SJCRH30 (cell line): ENCODE results near the gene CDKN2D. TPM values are rescaled to one million over a fixed set of nuclear protein-coding genes. Genes with fewer than 3 reads are reported as not detected.
"Not testable (repeated sequence)": the region's sequence is repeated elsewhere in the genome, so short reads cannot be mapped to it uniquely, and the experiment has no call there.

Experiments
- DNase-seq, 2 experiments: peaks; one replicate each; pipeline ENCODE4 v3.0.0-alpha.2; 2015 to 2020
- H3K27ac ChIP-seq: fragments of 250-450 bp; sonication (Bioruptor Pico); 2 replicates; pipeline ENCODE4 v1.5.1; 2020; ENCODE audit warnings: mild to moderate bottlenecking, moderate library complexity
- H3K27me3 ChIP-seq: fragments of 250-450 bp; sonication (Bioruptor Pico); 2 replicates; pipeline ENCODE4 v1.5.1; 2020; ENCODE audit warnings: mild to moderate bottlenecking, moderate library complexity
- H3K36me3 ChIP-seq: fragments of 250-450 bp; sonication (Bioruptor Pico); 2 replicates; pipeline ENCODE4 v1.5.1; 2020; ENCODE audit warnings: mild to moderate bottlenecking, moderate library complexity
- H3K4me1 ChIP-seq: fragments of 250-450 bp; sonication (Bioruptor Pico); 2 replicates; pipeline ENCODE4 v1.5.1; 2020; ENCODE audit warnings: mild to moderate bottlenecking, moderate library complexity
- H3K4me3 ChIP-seq: fragments of 250-450 bp; sonication (Bioruptor Pico); 2 replicates; pipeline ENCODE4 v1.5.1; 2020; ENCODE audit warnings: mild to moderate bottlenecking, moderate library complexity
- H3K9me3 ChIP-seq: fragments of 250-450 bp; sonication (Bioruptor Pico); replicated peaks from 2 replicates; pipeline ENCODE4 v1.5.1; 2020; ENCODE audit warnings: mild to moderate bottlenecking, moderate library complexity
- total RNA-seq: library from RNA; depleted of rRNA; stranded (reverse); fragments of >200 nt; shearing (Covaris generic); gene quantifications from 2 replicates; pipeline ENCODE4 v1.2.3, GENCODE V29; 2014

The CDKN2D gene
- total RNA-seq, 1 experiment from 2014 or later = 7.9 TPM

- not testable (repeated sequence) for H3K4me1 ChIP-seq, H3K27me3 ChIP-seq, DNase-seq, H3K4me3 ChIP-seq, H3K9me3 ChIP-seq, H3K27ac ChIP-seq
- peaks cover 38% of the 10 kb centered on the region for H3K36me3 ChIP-seq
Observed at GRCh38 chr19:10551006-10551405, 17.8 kb downstream of the CDKN2D start.

- H3K27me3 ChIP-seq = no peaks in the 10 kb centered on the region
- DNase-seq = no peak
- no peak overlapping the region for H3K27ac ChIP-seq
- no peaks in the 10 kb centered on the region for H3K9me3 ChIP-seq
- no peaks in the 10 kb centered on the region for H3K4me1 ChIP-seq
- H3K4me3 ChIP-seq = no peak overlapping the region
- peaks cover 31% of the 10 kb centered on the region for H3K36me3 ChIP-seq
Observed at GRCh38 chr19:10550336-10550735, 18.4 kb downstream of the CDKN2D start.

DNA sequence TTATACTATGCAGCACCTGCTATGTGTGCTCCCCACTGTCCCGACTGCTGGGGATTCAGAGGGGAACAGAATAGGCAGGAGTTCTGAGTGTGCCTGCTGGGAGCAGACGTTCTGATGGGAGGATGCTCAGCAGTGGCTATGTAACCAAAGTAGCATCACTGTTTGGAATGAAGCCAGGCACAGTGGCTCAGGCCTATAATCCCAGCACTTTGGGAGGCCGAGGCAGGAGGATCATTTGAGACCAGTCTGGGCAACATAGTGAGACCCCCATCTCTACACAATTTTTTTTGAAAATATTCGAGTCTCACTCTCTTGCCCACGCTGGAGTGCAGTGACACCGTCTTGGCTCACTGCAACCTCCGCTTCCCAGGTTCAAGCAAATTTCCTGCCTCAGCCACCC, 19.0 kb downstream of the CDKN2D start:
- no peak for DNase-seq
- no peak overlapping the region for H3K4me3 ChIP-seq
- H3K27ac ChIP-seq = no peak overlapping the region
- H3K4me1 ChIP-seq = no peaks in the 10 kb centered on the region
- no peaks in the 10 kb centered on the region for H3K27me3 ChIP-seq
- peaks cover 28% of the 10 kb centered on the region for H3K36me3 ChIP-seq
- H3K9me3 ChIP-seq = no peaks in the 10 kb centered on the region

DNA sequence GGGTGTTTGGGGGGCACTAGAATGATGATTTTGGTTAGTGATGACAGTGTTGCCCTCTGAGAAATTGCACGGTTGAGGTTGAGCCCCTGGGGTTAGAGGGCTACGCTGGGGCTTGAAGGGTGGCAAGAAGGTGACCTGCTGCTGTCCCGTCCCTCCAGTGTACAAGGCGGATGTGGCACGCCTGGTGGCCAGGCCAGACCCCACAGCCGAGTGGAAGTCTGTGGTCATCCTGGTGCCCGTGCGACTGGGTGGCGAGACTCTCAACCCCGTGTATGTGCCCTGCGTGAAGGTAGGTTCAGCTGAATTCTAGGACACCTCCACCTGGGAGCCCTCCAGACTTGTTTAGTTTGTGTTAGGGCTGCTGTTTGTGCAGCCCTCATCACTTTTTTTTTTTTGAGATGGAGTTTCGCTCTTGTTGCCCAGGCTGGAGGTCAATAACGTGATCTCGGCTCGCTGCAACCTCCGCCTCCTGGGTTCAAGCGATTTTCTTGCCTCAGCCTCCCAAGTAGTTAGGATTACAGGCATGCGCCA, 20.0 kb downstream of the CDKN2D start:
- Histone ChIP-seq H3K4me1 (no peaks in the 10 kb centered on the region), H3K27ac (no peak overlapping the region), H3K4me3 (no peak overlapping the region), H3K36me3 (peaks cover 21% of the 10 kb centered on the region), H3K27me3 (no peaks in the 10 kb centered on the region), H3K9me3 (no peaks in the 10 kb centered on the region)
- no peak for DNase-seq

GRCh38 chr19:10546817-10547216, 22.0 kb downstream of the CDKN2D start:
- no peak for DNase-seq
- Histone ChIP-seq H3K9me3 (no peaks in the 10 kb centered on the region), H3K27ac (no peak overlapping the region), H3K27me3 (no peaks in the 10 kb centered on the region), H3K36me3 (peaks cover 3% of the 10 kb centered on the region), H3K4me1 (no peaks in the 10 kb centered on the region), H3K4me3 (no peak overlapping the region)

- no peaks in the 10 kb centered on the region for H3K27me3 ChIP-seq
- H3K4me1 ChIP-seq = no peaks in the 10 kb centered on the region
- no peak overlapping the region for H3K27ac ChIP-seq
- no peak overlapping the region for H3K4me3 ChIP-seq
- peaks cover 3% of the 10 kb centered on the region for H3K36me3 ChIP-seq
- no peaks in the 10 kb centered on the region for H3K9me3 ChIP-seq
- no peak for DNase-seq
Observed at GRCh38 chr19:10544753-10545251, 24.0 kb downstream of the CDKN2D start.

GRCh38 chr19:10544242-10544752, 24.5 kb downstream of the CDKN2D start:
- H3K27ac ChIP-seq = peak overlapping the region; percentile 51; the same call in 1 of the 2 replicates
- no peaks in the 10 kb centered on the region for H3K27me3 ChIP-seq
- peak overlapping the region; percentile 98 for H3K4me3 ChIP-seq

DNA sequence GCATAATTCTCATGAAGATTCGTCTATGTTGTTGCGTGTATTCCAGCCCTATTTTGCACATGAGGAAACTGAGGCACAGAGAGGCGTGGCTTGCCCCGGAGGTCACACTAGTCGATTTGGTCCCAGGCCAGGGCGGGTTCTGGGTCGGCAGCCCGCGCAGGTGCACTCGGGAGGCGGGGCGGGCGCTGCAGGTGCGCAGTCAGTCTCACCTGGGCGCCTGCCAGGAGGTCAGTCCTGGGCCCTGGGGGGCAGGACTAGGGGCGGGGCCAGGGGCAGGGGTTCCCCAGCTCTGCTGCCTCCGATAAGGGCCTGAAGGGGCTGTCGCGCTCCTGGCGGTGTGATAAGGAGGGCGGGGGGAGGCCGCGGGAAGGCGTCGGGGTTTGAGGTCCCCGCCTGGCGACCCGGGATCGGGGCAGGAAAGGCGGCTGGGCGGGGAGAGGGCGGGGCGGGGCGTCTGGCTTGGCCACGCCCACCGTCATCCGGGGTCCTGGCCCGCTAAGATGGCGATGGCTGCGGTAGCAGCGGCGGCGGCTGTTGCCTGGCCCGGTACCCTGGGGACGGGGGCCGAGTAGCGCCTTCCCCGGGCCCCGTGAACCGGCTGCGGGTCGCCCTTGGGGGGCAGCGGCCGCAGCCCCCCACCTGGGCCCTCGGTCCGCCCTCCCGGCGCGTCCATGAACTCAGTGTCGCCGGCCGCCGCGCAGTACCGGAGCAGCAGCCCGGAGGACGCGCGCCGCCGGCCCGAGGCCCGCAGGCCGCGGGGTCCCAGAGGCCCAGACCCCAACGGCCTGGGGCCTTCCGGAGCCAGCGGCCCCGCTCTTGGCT, 25.1 kb downstream of the CDKN2D start, which contains the start of gene ATG4D:
Gene ATG4D (plus strand): TSS at position 485 of the 822 bp plus-strand sequence. CDS start 187 bp downstream, at position 672.
- DNase-seq = peak; percentile 74 to 85
- H3K4me3 ChIP-seq = peak within 1 kb of the TSS; percentile 98
- no peaks in the 10 kb centered on the region for H3K9me3 ChIP-seq
- no peaks in the 10 kb centered on the region for H3K27me3 ChIP-seq
- H3K36me3 ChIP-seq = no peaks in the 10 kb centered on the region
- H3K27ac ChIP-seq = peak within 1 kb of the TSS; percentile 51; the same call in 1 of the 2 replicates
- H3K4me1 ChIP-seq = no peaks in the 10 kb centered on the region

More at GRCh38 chr19:10544242-10544752, 24.5 kb downstream of the CDKN2D start:
- H3K9me3 ChIP-seq = no peaks in the 10 kb centered on the region
- no peaks in the 10 kb centered on the region; the same call in 1 of the 2 replicates for H3K36me3 ChIP-seq
- H3K4me1 ChIP-seq = no peaks in the 10 kb centered on the region
- no peak for DNase-seq

DNA sequence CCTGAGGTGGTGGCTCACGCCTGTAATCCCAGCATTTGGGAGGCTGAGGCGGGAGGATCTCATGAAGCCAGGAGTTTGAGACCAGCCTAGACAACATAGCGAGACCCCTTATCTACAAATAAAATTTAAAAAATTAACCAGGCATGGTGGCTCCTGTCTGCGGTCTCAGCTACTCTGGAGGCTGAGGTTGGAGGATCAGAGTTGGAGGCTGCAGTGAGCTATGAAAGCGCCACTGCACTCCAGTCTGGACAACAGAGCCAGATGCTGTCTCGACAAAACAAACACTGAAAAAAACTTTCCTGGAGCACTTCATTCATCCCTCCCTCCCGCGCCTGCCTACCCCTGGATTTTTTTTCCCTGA, 25.7 kb downstream of the CDKN2D start:
- no peaks in the 10 kb centered on the region for H3K4me1 ChIP-seq
- no peak overlapping the region for H3K4me3 ChIP-seq

DNA sequence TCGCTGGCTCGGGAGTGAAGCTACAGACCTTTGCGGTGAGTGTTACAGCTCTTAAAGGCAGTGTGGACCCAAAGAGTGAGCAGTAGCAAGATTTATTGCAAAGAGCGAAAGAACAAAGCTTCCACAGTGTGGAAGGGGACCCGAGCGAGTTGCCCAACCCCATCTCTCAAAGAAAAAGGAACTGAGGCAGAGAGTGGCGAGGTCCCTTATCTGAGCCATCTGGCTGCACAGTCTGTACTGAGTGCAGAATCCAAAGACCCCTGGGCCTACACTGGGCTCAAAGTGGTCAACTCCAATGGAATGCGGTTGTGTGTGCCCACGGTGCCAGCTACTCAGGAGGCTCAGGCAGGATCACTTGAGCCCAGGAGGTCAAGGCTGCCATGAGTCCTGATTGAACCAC, 29.8 kb downstream of the CDKN2D start:
- H3K9me3 ChIP-seq, H3K27me3 ChIP-seq: not testable (repeated sequence)

More for the DNA sequence above, 25.7 kb downstream of the CDKN2D start:
- no peaks in the 10 kb centered on the region for H3K9me3 ChIP-seq
- no peak overlapping the region for H3K27ac ChIP-seq
- H3K27me3 ChIP-seq = no peaks in the 10 kb centered on the region
- no peak for DNase-seq
- no peaks in the 10 kb centered on the region for H3K36me3 ChIP-seq

GRCh38 chr19:10538204-10538983, 30.4 kb downstream of the CDKN2D start:
- Histone ChIP-seq H3K4me1 (peaks cover 3% of the 10 kb centered on the region; the same call in 1 of the 2 replicates), H3K36me3 (no peaks in the 10 kb centered on the region), H3K27ac (no peak overlapping the region), H3K9me3 (no peaks in the 10 kb centered on the region), H3K27me3 (no peaks in the 10 kb centered on the region), H3K4me3 (no peak overlapping the region)
- DNase-seq = no peak

More for the DNA sequence above, 29.8 kb downstream of the CDKN2D start:
- DNase-seq, H3K36me3 ChIP-seq, H3K4me3 ChIP-seq, H3K4me1 ChIP-seq, H3K27ac ChIP-seq: not testable (repeated sequence)

GRCh38 chr19:10537668-10538067, 31.1 kb downstream of the CDKN2D start:
- peaks cover 3% of the 10 kb centered on the region; the same call in 1 of the 2 replicates for H3K4me1 ChIP-seq
- no peak for DNase-seq
- H3K27ac ChIP-seq = no peak overlapping the region
- H3K36me3 ChIP-seq = no peaks in the 10 kb centered on the region
- H3K4me3 ChIP-seq = no peak overlapping the region
- no peaks in the 10 kb centered on the region for H3K9me3 ChIP-seq
- no peaks in the 10 kb centered on the region for H3K27me3 ChIP-seq

GRCh38 chr19:10535613-10536012, 33.2 kb downstream of the CDKN2D start:
- peaks cover 3% of the 10 kb centered on the region; the same call in 1 of the 2 replicates for H3K4me1 ChIP-seq
- H3K9me3 ChIP-seq = no peaks in the 10 kb centered on the region
- no peak overlapping the region for H3K4me3 ChIP-seq
- H3K36me3 ChIP-seq = no peaks in the 10 kb centered on the region
- DNase-seq = no peak
- no peaks in the 10 kb centered on the region for H3K27me3 ChIP-seq
- H3K27ac ChIP-seq = no peak overlapping the region

DNA sequence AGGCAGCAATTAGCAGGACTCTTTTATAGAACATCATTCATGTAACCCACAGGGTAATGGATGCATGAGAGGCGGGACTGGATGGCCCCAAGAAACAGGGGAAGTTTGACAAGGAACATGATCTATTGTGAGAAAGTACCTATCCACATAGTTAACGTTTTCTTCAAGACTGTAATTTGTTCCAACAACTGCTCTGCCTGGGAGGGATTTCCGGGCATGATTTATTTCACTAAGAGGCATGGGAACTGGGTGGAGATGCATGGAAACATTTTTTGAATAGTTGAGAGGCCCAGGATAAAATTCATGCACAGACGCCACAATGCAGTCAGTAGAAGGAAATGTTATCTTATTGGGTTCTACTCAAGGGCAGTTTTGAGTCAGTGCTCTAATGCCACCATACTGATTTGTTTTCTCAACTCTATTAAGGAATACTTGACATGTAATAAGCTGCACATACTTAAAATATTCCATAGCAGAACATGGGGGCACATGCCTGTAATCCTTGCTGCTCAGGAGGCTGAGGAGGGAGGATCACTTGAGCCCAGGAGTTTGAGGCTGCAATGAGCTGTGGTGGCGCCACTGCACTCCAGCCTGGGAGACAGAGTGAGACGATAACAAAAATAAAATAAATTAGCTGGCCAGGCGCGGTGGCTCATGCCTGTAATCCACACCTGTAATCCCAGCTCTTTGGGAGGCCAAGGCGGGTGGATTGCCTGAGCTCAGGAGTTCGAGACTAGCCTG, 35.0 kb downstream of the CDKN2D start:
- no peaks in the 10 kb centered on the region for H3K36me3 ChIP-seq
- no peak overlapping the region for H3K27ac ChIP-seq
- H3K9me3 ChIP-seq = no peaks in the 10 kb centered on the region
- no peak for DNase-seq
- peaks cover 3% of the 10 kb centered on the region; the same call in 1 of the 2 replicates for H3K4me1 ChIP-seq
- no peak overlapping the region for H3K4me3 ChIP-seq
- no peaks in the 10 kb centered on the region for H3K27me3 ChIP-seq
